GM23338 (cell line): ENCODE measurements around the gene NPR2. TPM values are rescaled to one million over a fixed set of nuclear protein-coding genes. Genes with fewer than 3 reads are reported as not detected.

ENCODE experiments used
- ATAC-seq: fragments of 200-7000 bp; cut with Tn5 transposase; 3 replicates; pipeline ENCODE4 v1.9.1; 2020
- DNase-seq: peaks from one replicate; pipeline ENCODE4 v3.0.0-alpha.2; 2015; ENCODE audit warnings: low spot score
- H2AFZ ChIP-seq: fragments of 200-600 bp; sonication (generic); 2 replicates; pipeline ENCODE4 v1.8.0; 2016; ENCODE audit warnings: antibody characterized with exemption, mild to moderate bottlenecking, moderate library complexity
- H3F3A ChIP-seq: fragments of 200-600 bp; sonication (generic); replicated peaks from 2 replicates; pipeline ENCODE4 v1.8.0; 2017; ENCODE audit warnings: antibody characterized with exemption, mixed run types, low read depth
- H3K27ac ChIP-seq: fragments of 200-600 bp; sonication (generic); 2 replicates; pipeline ENCODE4 v1.6.1; 2016; ENCODE audit warnings: low read depth
- H3K27me3 ChIP-seq: fragments of 200-600 bp; sonication (generic); 2 replicates; pipeline ENCODE4 v1.8.0; 2016; ENCODE audit warnings: mild to moderate bottlenecking, mixed run types, moderate library complexity; ENCODE audit not compliant: insufficient read depth
- H3K36me3 ChIP-seq: fragments of 200-600 bp; sonication (generic); 2 replicates; pipeline ENCODE4 v1.8.0; 2016; ENCODE audit warnings: mild to moderate bottlenecking; ENCODE audit not compliant: insufficient read depth
- H3K4me1 ChIP-seq: fragments of 200-600 bp; sonication (generic); 2 replicates; pipeline ENCODE4 v1.8.0; 2016; ENCODE audit warnings: mild to moderate bottlenecking, moderate library complexity; ENCODE audit not compliant: insufficient read depth
- H3K4me2 ChIP-seq: fragments of 200-600 bp; sonication (generic); 2 replicates; pipeline ENCODE4 v1.7.1; 2017; ENCODE audit warnings: mixed run types
- H3K4me3 ChIP-seq: fragments of 200-600 bp; sonication (generic); 2 replicates; pipeline ENCODE4 v1.6.1; 2016; ENCODE audit warnings: mixed run types
- H3K79me2 ChIP-seq: fragments of 200-600 bp; sonication (generic); replicated peaks from 2 replicates; pipeline ENCODE4 v1.8.0; 2017; ENCODE audit warnings: mild to moderate bottlenecking; ENCODE audit not compliant: insufficient read depth
- H3K9me2 ChIP-seq: fragments of 200-600 bp; sonication (generic); 2 replicates; pipeline ENCODE4 v1.8.0; 2017; ENCODE audit not compliant: insufficient read depth
- H4K20me1 ChIP-seq: fragments of 200-600 bp; sonication (generic); replicated peaks from 2 replicates; pipeline ENCODE4 v1.8.0; 2017; ENCODE audit warnings: mild to moderate bottlenecking; ENCODE audit not compliant: insufficient read depth
- H3K27ac Mint-ChIP-seq: 2 replicates; pipeline ENCODE4 v1.8.0; 2020; ENCODE audit warnings: inconsistent platforms, mild to moderate bottlenecking, moderate library complexity, mixed read lengths
- H3K27me3 Mint-ChIP-seq: 3 replicates; pipeline ENCODE4 v1.8.0; 2022; ENCODE audit warnings: low read depth, mild to moderate bottlenecking, moderate library complexity, mixed read lengths, inconsistent platforms; ENCODE audit not compliant: insufficient read depth, poor library complexity
- H3K36me3 Mint-ChIP-seq: 3 replicates; pipeline ENCODE4 v1.8.0; 2021; ENCODE audit warnings: low read depth, mild to moderate bottlenecking, inconsistent platforms, moderate library complexity, mixed read lengths
- H3K4me1 Mint-ChIP-seq: 3 replicates; pipeline ENCODE4 v1.8.0; 2020; ENCODE audit warnings: mild to moderate bottlenecking, inconsistent platforms, mixed read lengths
- H3K4me3 Mint-ChIP-seq: 3 replicates; pipeline ENCODE4 v1.8.0; 2021; ENCODE audit warnings: moderate library complexity, mild to moderate bottlenecking, inconsistent platforms, mixed read lengths
- H3K9me3 Mint-ChIP-seq: 3 replicates; pipeline ENCODE4 v1.8.0; 2020; ENCODE audit warnings: moderate library complexity, mild to moderate bottlenecking, inconsistent platforms, mixed read lengths
- ETS1 ChIP-seq: IDR thresholded peaks from 2 replicates; pipeline ENCODE4 v1.6.1; 2016; ENCODE audit warnings: antibody characterized with exemption
- EZH2 ChIP-seq: fragments of 200-600 bp; sonication (generic); IDR thresholded peaks from one replicate; pipeline ENCODE4 v1.8.0; 2017; ENCODE audit warnings: antibody characterized with exemption, mild to moderate bottlenecking, low read depth; ENCODE audit not compliant: unreplicated experiment
- EZH2phosphoT487 ChIP-seq: fragments of 200-600 bp; sonication (generic); IDR thresholded peaks from one replicate; pipeline ENCODE4 v1.8.1; 2018; ENCODE audit warnings: antibody characterized with exemption; ENCODE audit not compliant: unreplicated experiment
- JUNB ChIP-seq: IDR thresholded peaks from one replicate; pipeline ENCODE4 v1.6.1; 2016; ENCODE audit warnings: antibody characterized with exemption; ENCODE audit not compliant: unreplicated experiment
- POLR2AphosphoS5 ChIP-seq: IDR thresholded peaks from 2 replicates; pipeline ENCODE4 v1.6.1; 2016; ENCODE audit warnings: antibody characterized with exemption, low read depth
- REST ChIP-seq: IDR thresholded peaks from one replicate; pipeline ENCODE4 v1.6.1; 2018; ENCODE audit warnings: antibody characterized with exemption; ENCODE audit not compliant: unreplicated experiment
- STAT1 ChIP-seq: IDR thresholded peaks from one replicate; pipeline ENCODE4 v1.6.1; 2016; ENCODE audit warnings: antibody characterized with exemption; ENCODE audit not compliant: unreplicated experiment
- ZNF114 ChIP-seq: fragments of 250-450 bp; sonication (Bioruptor Pico); IDR thresholded peaks from 2 replicates; pipeline ENCODE4 v1.5.0; 2020; ENCODE audit warnings: mild to moderate bottlenecking, moderate library complexity
- ZNF331 ChIP-seq: fragments of 250-450 bp; sonication (Bioruptor Pico); IDR thresholded peaks from 2 replicates; pipeline ENCODE4 v1.5.0; 2020; ENCODE audit warnings: low read depth, mild to moderate bottlenecking, moderate library complexity
- ZNF462 ChIP-seq: fragments of 250-450 bp; sonication (Bioruptor Pico); IDR thresholded peaks from 2 replicates; pipeline ENCODE4 v1.5.0; 2020; ENCODE audit warnings: mild to moderate bottlenecking, moderate library complexity
- polyA plus RNA-seq: library from polyadenylated mRNA; unstranded; fragments of >200 nt; fragmentation: Nextera tagmentation; extraction: Ambion mirVana; gene quantifications from 2 replicates; pipeline ENCODE4 v1.2.1, GENCODE V29; 2016
- total RNA-seq: library from RNA; depleted of rRNA; stranded (reverse); fragments of >200 nt; shearing (Covaris generic); gene quantifications from 2 replicates; pipeline ENCODE4 v1.2.3, GENCODE V29; 2014
- TF ChIP-seq, protein P1 (sequence below), 2 experiments: fragments of 200-600 bp in 1 of 2; sonication (generic) in 1 of 2; conservative IDR thresholded peaks; 2 replicates each; pipeline versions ENCODE4 v1.5.1 to v1.6.1; 2016 to 2017; ENCODE audit warnings: antibody characterized with exemption in 2 of 2, low read depth in 2 of 2, mild to moderate bottlenecking in 2 of 2, moderate library complexity in 1 of 2

Gene NPR2
- total and polyA plus RNA-seq, 2 experiments from 2014 or later: 9.0 to 14.4 TPM

GRCh38 chr9:35792826-35793225, 1.4 kb downstream of the NPR2 start (continued):
- TF ChIP-seq ZNF462 (CRISPR knock-in tag) (no peak), ETS1 (no peak), POLR2AphosphoS5 (no peak), ZNF331 (CRISPR knock-in tag) (no peak), EZH2 (no peak), ZNF114 (no peak), JUNB (no peak), STAT1 (no peak)

GRCh38 chr9:35793461-35793860, 2.1 kb downstream of the NPR2 start:
- no peaks in the 10 kb centered on the region for H3K9me2 ChIP-seq
- no peaks in the 10 kb centered on the region for H3K36me3 ChIP-seq
- H3K4me2 ChIP-seq: no peak overlapping the region
- H3K79me2 ChIP-seq: no peaks in the 10 kb centered on the region
- no peaks in the 10 kb centered on the region; the same call in 1 of the 2 replicates for H4K20me1 ChIP-seq
- ATAC-seq (no peak), DNase-seq (no peak)
- H3K4me1 ChIP-seq: peaks cover 15% of the 10 kb centered on the region
- no peaks in the 10 kb centered on the region for H3K9me3 Mint-ChIP-seq
- H3K27ac Mint-ChIP-seq: no peak overlapping the region
- no peak overlapping the region for H3K4me3 ChIP-seq
- H2AFZ ChIP-seq: no peak overlapping the region
- no peaks in the 10 kb centered on the region for H3K36me3 Mint-ChIP-seq
- peaks cover 7% of the 10 kb centered on the region; the same call in 1 of the 2 replicates for H3K27me3 ChIP-seq
- H3F3A ChIP-seq: 0 out of 2 replicates have a peak, but pooled peaks cover 3% of the 10 kb centered on the region
- H3K27ac ChIP-seq: no peak overlapping the region
- H3K4me1 Mint-ChIP-seq: peaks cover 23% of the 10 kb centered on the region
- H3K27me3 Mint-ChIP-seq: peaks cover 14% of the 10 kb centered on the region
- H3K4me3 Mint-ChIP-seq: no peak overlapping the region
- TF ChIP-seq JUNB (no peak), ZNF114 (no peak), STAT1 (no peak), EZH2phosphoT487 (no peak), REST (no peak), POLR2AphosphoS5 (no peak)
- TF ChIP-seq, protein P1, sequence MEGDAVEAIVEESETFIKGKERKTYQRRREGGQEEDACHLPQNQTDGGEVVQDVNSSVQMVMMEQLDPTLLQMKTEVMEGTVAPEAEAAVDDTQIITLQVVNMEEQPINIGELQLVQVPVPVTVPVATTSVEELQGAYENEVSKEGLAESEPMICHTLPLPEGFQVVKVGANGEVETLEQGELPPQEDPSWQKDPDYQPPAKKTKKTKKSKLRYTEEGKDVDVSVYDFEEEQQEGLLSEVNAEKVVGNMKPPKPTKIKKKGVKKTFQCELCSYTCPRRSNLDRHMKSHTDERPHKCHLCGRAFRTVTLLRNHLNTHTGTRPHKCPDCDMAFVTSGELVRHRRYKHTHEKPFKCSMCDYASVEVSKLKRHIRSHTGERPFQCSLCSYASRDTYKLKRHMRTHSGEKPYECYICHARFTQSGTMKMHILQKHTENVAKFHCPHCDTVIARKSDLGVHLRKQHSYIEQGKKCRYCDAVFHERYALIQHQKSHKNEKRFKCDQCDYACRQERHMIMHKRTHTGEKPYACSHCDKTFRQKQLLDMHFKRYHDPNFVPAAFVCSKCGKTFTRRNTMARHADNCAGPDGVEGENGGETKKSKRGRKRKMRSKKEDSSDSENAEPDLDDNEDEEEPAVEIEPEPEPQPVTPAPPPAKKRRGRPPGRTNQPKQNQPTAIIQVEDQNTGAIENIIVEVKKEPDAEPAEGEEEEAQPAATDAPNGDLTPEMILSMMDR (conservative IDR thresholded peaks at IDR 0.05; ENCODE audit: low read depth in 2 of 2): no peak
